H7 (cell line): ENCODE results near the gene LYPD4. TPM values are rescaled to one million over a fixed set of nuclear protein-coding genes. Genes with fewer than 3 reads are reported as not detected.

Experiments used
- DNase-seq: peaks from one replicate; pipeline ENCODE4 v3.0.0; 2012
- H3K27me3 ChIP-seq: 2 replicates; pipeline ENCODE4 v1.6.0; 2011; ENCODE audit warnings: mild to moderate bottlenecking, low read length; ENCODE audit not compliant: control insufficient read depth, insufficient read depth
- H3K36me3 ChIP-seq: replicated peaks from 2 replicates; pipeline ENCODE4 v1.5.1; 2011; ENCODE audit warnings: low read length; ENCODE audit not compliant: control insufficient read depth, insufficient read depth
- H3K4me3 ChIP-seq: 2 replicates; pipeline ENCODE4 v1.5.1; 2011; ENCODE audit warnings: low read depth, mild to moderate bottlenecking, control low read depth, low read length, moderate library complexity; ENCODE audit not compliant: insufficient read depth
- total RNA-seq: library from RNA; depleted of rRNA; stranded (reverse); fragments of >200 nt; shearing (Covaris generic); gene quantifications from 2 replicates; pipeline ENCODE4 v1.2.3, GENCODE V29; 2014; rRNA removed

Gene LYPD4
- total RNA-seq, result not detected in 2 replicates

GRCh38 chr19:41844601-41845000, at the start of gene LYPD4:
Gene LYPD4, minus strand, starts transcription at chr19:41844683. Its CDS starts 5,398 bp downstream, at chr19:41839285.
- DNase-seq, result peak; percentile 79
- Histone ChIP-seq H3K36me3 (no peaks in the 10 kb centered on the region), H3K4me3 (no peak within 1 kb of the TSS), H3K27me3 (no peaks in the 10 kb centered on the region)

- H3K36me3 ChIP-seq, result peaks cover 6% of the 10 kb centered on the region
- peak; percentile 92 for DNase-seq
- H3K4me3 ChIP-seq, result no peak overlapping the region
- no peaks in the 10 kb centered on the region for H3K27me3 ChIP-seq
These were observed 49.4 kb upstream of the LYPD4 start for GRCh38 chr19:41893899-41894298.

- DNase-seq, result no peak
- Histone ChIP-seq H3K27me3 (no peaks in the 10 kb centered on the region), H3K4me3 (no peak overlapping the region), H3K36me3 (peaks cover 6% of the 10 kb centered on the region)
These were observed 47.9 kb upstream of the LYPD4 start for GRCh38 chr19:41892173-41892902.

GRCh38 chr19:41890936-41891335, 46.5 kb upstream of the LYPD4 start:
- Histone ChIP-seq H3K36me3 (peaks cover 6% of the 10 kb centered on the region), H3K4me3 (no peak overlapping the region), H3K27me3 (no peaks in the 10 kb centered on the region)
- DNase-seq, result no peak

- H3K36me3 ChIP-seq, result peaks cover 4% of the 10 kb centered on the region
- no peaks in the 10 kb centered on the region for H3K27me3 ChIP-seq
- DNase-seq, result no peak
- H3K4me3 ChIP-seq, result no peak overlapping the region
These were observed 45.4 kb upstream of the LYPD4 start for GRCh38 chr19:41889896-41890295.

- DNase-seq, result no peak
- no peaks in the 10 kb centered on the region for H3K27me3 ChIP-seq
- no peak overlapping the region for H3K4me3 ChIP-seq
- H3K36me3 ChIP-seq, result peaks cover 4% of the 10 kb centered on the region
These were observed 44.4 kb upstream of the LYPD4 start for GRCh38 chr19:41888926-41889325.

- peak; percentile 92 for DNase-seq
- Histone ChIP-seq H3K4me3 (no peak overlapping the region), H3K27me3 (no peaks in the 10 kb centered on the region), H3K36me3 (peaks cover 4% of the 10 kb centered on the region)
These were observed 43.4 kb upstream of the LYPD4 start for GRCh38 chr19:41887711-41888382.

- peaks cover 4% of the 10 kb centered on the region for H3K36me3 ChIP-seq
- peaks cover 2% of the 10 kb centered on the region; the same call in 1 of the 2 replicates for H3K27me3 ChIP-seq
- no peak for DNase-seq
- no peak overlapping the region for H3K4me3 ChIP-seq
These were observed 42.6 kb upstream of the LYPD4 start for GRCh38 chr19:41886761-41887710.

GRCh38 chr19:41883821-41884733, 39.6 kb upstream of the LYPD4 start:
- Histone ChIP-seq H3K4me3 (peak overlapping the region; percentile 88), H3K36me3 (peaks cover 1% of the 10 kb centered on the region), H3K27me3 (peaks cover 2% of the 10 kb centered on the region; the same call in 1 of the 2 replicates)
- DNase-seq, result peak; percentile 99

GRCh38 chr19:41883463-41883820, 39.0 kb upstream of the LYPD4 start:
- H3K4me3 ChIP-seq, result peak overlapping the region; percentile 88
- DNase-seq, result no peak
- peaks cover 2% of the 10 kb centered on the region; the same call in 1 of the 2 replicates for H3K27me3 ChIP-seq
- no peaks in the 10 kb centered on the region for H3K36me3 ChIP-seq

- Histone ChIP-seq H3K4me3 (peak within 1 kb of the TSS; percentile 88), H3K27me3 (peaks cover 2% of the 10 kb centered on the region; the same call in 1 of the 2 replicates)
- peak; percentile 94 for DNase-seq
These were observed 38.3 kb upstream of the LYPD4 start, which contains the start of gene ARHGEF1 for GRCh38 chr19:41882568-41883462. Gene ARHGEF1, plus strand, starts transcription at chr19:41883184. Its CDS starts 4,899 bp downstream, at chr19:41888083.

GRCh38 chr19:41880329-41880708, 35.8 kb upstream of the LYPD4 start:
- DNase-seq, result no peak
- Histone ChIP-seq H3K4me3 (no peak overlapping the region), H3K27me3 (peaks cover 2% of the 10 kb centered on the region; the same call in 1 of the 2 replicates)

More at GRCh38 chr19:41882568-41883462, 38.3 kb upstream of the LYPD4 start, which contains the start of gene ARHGEF1:
- H3K36me3 ChIP-seq, result no peaks in the 10 kb centered on the region

More at GRCh38 chr19:41880329-41880708, 35.8 kb upstream of the LYPD4 start:
- no peaks in the 10 kb centered on the region for H3K36me3 ChIP-seq
